HG02938 (cell line): Measurements from ENCODE around the gene OR11L1.

Experiments
- ATAC-seq: cut with Tn5 transposase; IDR thresholded peaks from one replicate; pipeline ENCODE4 v1.9.1; 2021; ENCODE audit warnings: mild to moderate bottlenecking, moderate library complexity; ENCODE audit not compliant: unreplicated experiment

The OR11L1 gene

GRCh38 chr1:247841796-247842195, at the start of gene OR11L1:
TSS of gene OR11L1 (minus strand) at chr1:247841896. CDS start at chr1:247841896, 0 bp downstream.
- no peak for ATAC-seq

GRCh38 chr1:247884797-247885413, 43.2 kb upstream of the OR11L1 start:
- ATAC-seq: no peak

GRCh38 chr1:247883346-247883745, 41.6 kb upstream of the OR11L1 start:
- no peak for ATAC-seq

- no peak for ATAC-seq
Observed at GRCh38 chr1:247865416-247865815, 23.7 kb upstream of the OR11L1 start.

GRCh38 chr1:247864644-247865043, 22.9 kb upstream of the OR11L1 start:
- no peak for ATAC-seq

- ATAC-seq: no peak
Observed at GRCh38 chr1:247862756-247863155, 21.1 kb upstream of the OR11L1 start.

GRCh38 chr1:247857985-247858619, 16.4 kb upstream of the OR11L1 start:
- ATAC-seq: no peak

- no peak for ATAC-seq
Observed at GRCh38 chr1:247857069-247857984, 15.6 kb upstream of the OR11L1 start, which contains the start of gene TRIM58. TSS of gene TRIM58 (plus strand) at chr1:247857187. CDS start at chr1:247857247, 60 bp downstream.

- ATAC-seq: no peak
Observed at GRCh38 chr1:247855911-247856310, 14.2 kb upstream of the OR11L1 start.

GRCh38 chr1:247854899-247855545, 13.3 kb upstream of the OR11L1 start:
- ATAC-seq: no peak

GRCh38 chr1:247849616-247850015, 7.9 kb upstream of the OR11L1 start:
- ATAC-seq: no peak

- ATAC-seq: no peak
Observed at GRCh38 chr1:247848346-247848745, 6.7 kb upstream of the OR11L1 start.

GRCh38 chr1:247845693-247846017, 4.0 kb upstream of the OR11L1 start:
- ATAC-seq: no peak

- ATAC-seq: no peak
Observed at GRCh38 chr1:247845011-247845692, 3.5 kb upstream of the OR11L1 start.

GRCh38 chr1:247843411-247843810, 1.7 kb upstream of the OR11L1 start:
- no peak for ATAC-seq

GRCh38 chr1:247840818-247841217, 878 bp downstream of the OR11L1 start:
- no peak for ATAC-seq

- ATAC-seq: no peak
Observed at GRCh38 chr1:247833601-247834000, 8.1 kb downstream of the OR11L1 start.

- ATAC-seq: no peak
Observed at GRCh38 chr1:247829656-247830055, 12.0 kb downstream of the OR11L1 start.

GRCh38 chr1:247825362-247825761, 16.3 kb downstream of the OR11L1 start:
- no peak for ATAC-seq

- no peak for ATAC-seq
Observed at GRCh38 chr1:247824023-247824422, 17.7 kb downstream of the OR11L1 start, which contains the start of gene OR14A16. TSS of gene OR14A16 (minus strand) at chr1:247824119. CDS start at chr1:247815729, 8,390 bp downstream.

- no peak for ATAC-seq
Observed at GRCh38 chr1:247822060-247822459, 19.6 kb downstream of the OR11L1 start.
